K562 (cell line): ENCODE data around the gene NMT2. TPM values are rescaled to one million over a fixed set of nuclear protein-coding genes. Genes with fewer than 3 reads are reported as not detected.

Source experiments
- ARID4B ChIP-seq: sonication (generic); formaldehyde crosslinking; IDR thresholded peaks from 2 replicates; pipeline ENCODE4 v1.8.0; 2022; ENCODE audit warnings: mild to moderate bottlenecking, missing genetic modification reagents
- CC2D1A ChIP-seq: fragments of 450-650 bp; IDR thresholded peaks from 2 replicates; pipeline ENCODE4 v1.6.1; 2017; ENCODE audit warnings: mild to moderate bottlenecking
- CTBP1 ChIP-seq: fragments of 450-650 bp; IDR thresholded peaks from 2 replicates; pipeline ENCODE4 v1.6.1; 2016; ENCODE audit warnings: borderline replicate concordance
- CTCF ChIP-seq, 3 experiments: IDR thresholded peaks in 2 of 3; conservative IDR thresholded peaks in 1 of 3; 2 replicates each; pipeline ENCODE4 v1.5.1; 2011 to 2012; ENCODE audit warnings: low read length in 3 of 3, mild to moderate bottlenecking in 3 of 3, control low read depth in 2 of 3, improper control_type of control experiment in 1 of 3, inconsistent platforms in 1 of 3, low read depth in 1 of 3, mixed read lengths in 1 of 3, moderate library complexity in 1 of 3; ENCODE audit not compliant: insufficient read depth in 2 of 3
- CXXC5 ChIP-seq: fragments of 250-450 bp; sonication (Bioruptor Pico); IDR thresholded peaks from 2 replicates; pipeline ENCODE4 v1.8.0; 2022; ENCODE audit warnings: inconsistent platforms, mild to moderate bottlenecking, moderate library complexity
- DNMT1 ChIP-seq: fragments of 450-650 bp; IDR thresholded peaks from 2 replicates; pipeline ENCODE4 v1.6.1; 2016; ENCODE audit warnings: antibody characterized with exemption, mild to moderate bottlenecking
- ETS2 ChIP-seq: IDR thresholded peaks from 2 replicates; pipeline ENCODE4 v1.6.1; 2016; ENCODE audit warnings: borderline replicate concordance, missing genetic modification characterization, mild to moderate bottlenecking, moderate library complexity, missing compliant biosample characterization; ENCODE audit not compliant: poor library complexity, severe bottlenecking
- FUS ChIP-seq: fragments of 200-400 bp; formaldehyde crosslinking; optimal IDR thresholded peaks from 2 replicates; pipeline ENCODE3; 2017; ENCODE audit warnings: low read depth, low read length
- HLTF ChIP-seq: fragments of 450-650 bp; IDR thresholded peaks from 2 replicates; pipeline ENCODE4 v1.6.1; 2016
- HMG20B ChIP-seq: fragments of 250-450 bp; sonication (Bioruptor Pico); IDR thresholded peaks from 2 replicates; pipeline ENCODE4 v1.5.0; 2021; ENCODE audit warnings: mild to moderate bottlenecking
- HMGN3 ChIP-seq: IDR thresholded peaks from 2 replicates; pipeline ENCODE4 v1.6.1; 2011; ENCODE audit warnings: borderline replicate concordance, low read depth, mild to moderate bottlenecking, mixed read lengths, low read length; ENCODE audit not compliant: insufficient read length; ENCODE audit errors: extremely low read depth
- KDM5B ChIP-seq: fragments of 200-600 bp; sonication (generic); IDR thresholded peaks from 2 replicates; pipeline ENCODE4 v1.6.1; 2012; ENCODE audit warnings: low read depth, mild to moderate bottlenecking, moderate library complexity, low read length, control low read depth, inconsistent platforms; ENCODE audit not compliant: insufficient replicate concordance
- MTA3 ChIP-seq: fragments of 450-650 bp; formaldehyde crosslinking; IDR thresholded peaks from 2 replicates; pipeline ENCODE4 v1.6.1; 2017; ENCODE audit warnings: mild to moderate bottlenecking, borderline replicate concordance
- POLR2B ChIP-seq: fragments of 450-650 bp; IDR thresholded peaks from 2 replicates; pipeline ENCODE4 v1.6.1; 2018; ENCODE audit warnings: low read depth; ENCODE audit not compliant: partially characterized antibody
- RAD21 ChIP-seq, 2 experiments: fragments of 250-450 bp in 1 of 2; fragments of 450-650 bp in 1 of 2; sonication (Bioruptor Pico) in 1 of 2; formaldehyde crosslinking in 1 of 2; IDR thresholded peaks in 1 of 2; conservative IDR thresholded peaks in 1 of 2; 2 replicates each; pipeline versions ENCODE4 v1.4.0 to v1.8.0; 2020 to 2022; ENCODE audit warnings: mild to moderate bottlenecking in 2 of 2, moderate library complexity in 1 of 2
- RHOXF2B ChIP-seq: fragments of 250-450 bp; sonication (Bioruptor Pico); conservative IDR thresholded peaks from 2 replicates; pipeline ENCODE4 v1.5.1; 2021
- TAF7 ChIP-seq: fragments of 450-650 bp; IDR thresholded peaks from 2 replicates; pipeline ENCODE4 v1.6.1; 2016; ENCODE audit warnings: missing genetic modification characterization, missing compliant biosample characterization
- polyA plus RNA-seq, 8 experiments: library from polyadenylated mRNA; depleted of rRNA in 4 of 8; stranded (reverse) in 5 of 8; unstranded in 3 of 8; fragments of >200 nt; fragmentation: Nextera tagmentation in 2 of 8; fragmentation: Illumina TruSeq in 1 of 8; extraction: Ambion mirVana in 2 of 8; extraction: Trizol in 1 of 8; gene quantifications; 2 replicates each; pipeline versions ENCODE4 v1.2.1 to v1.2.3, GENCODE V29; 2011 to 2014; ENCODE audit warnings: inconsistent platforms in 1 of 8, missing spikeins in 1 of 8
- total RNA-seq, 7 experiments: library from RNA; depleted of rRNA in 6 of 7; stranded (reverse); fragments of >200 nt in 6 of 7; fragmentation: Illumina TruSeq in 2 of 7; extraction: Trizol in 2 of 7; gene quantifications; 2 replicates each; pipeline versions ENCODE4 v1.2.1 to v1.2.3, GENCODE V29; 2011 to 2021; ENCODE audit warnings: low replicate concordance in 1 of 7
- TF ChIP-seq, protein P1 (sequence below): fragments of 250-450 bp; sonication (Bioruptor Pico); IDR thresholded peaks from 2 replicates; pipeline ENCODE4 v1.4.0; 2020; ENCODE audit warnings: mild to moderate bottlenecking
- TF ChIP-seq, protein P2 (sequence below): sonication (generic); formaldehyde crosslinking; IDR thresholded peaks from 2 replicates; pipeline ENCODE4 v1.5.0; 2020; ENCODE audit warnings: missing genetic modification reagents

Gene NMT2
- total and polyA plus RNA-seq, 9 of the 15 experiments (the other 6 are each of a cell fraction or from before 2014, with no cell fraction given) = 5.2 to 15.9 (median 10.8) TPM

DNA sequence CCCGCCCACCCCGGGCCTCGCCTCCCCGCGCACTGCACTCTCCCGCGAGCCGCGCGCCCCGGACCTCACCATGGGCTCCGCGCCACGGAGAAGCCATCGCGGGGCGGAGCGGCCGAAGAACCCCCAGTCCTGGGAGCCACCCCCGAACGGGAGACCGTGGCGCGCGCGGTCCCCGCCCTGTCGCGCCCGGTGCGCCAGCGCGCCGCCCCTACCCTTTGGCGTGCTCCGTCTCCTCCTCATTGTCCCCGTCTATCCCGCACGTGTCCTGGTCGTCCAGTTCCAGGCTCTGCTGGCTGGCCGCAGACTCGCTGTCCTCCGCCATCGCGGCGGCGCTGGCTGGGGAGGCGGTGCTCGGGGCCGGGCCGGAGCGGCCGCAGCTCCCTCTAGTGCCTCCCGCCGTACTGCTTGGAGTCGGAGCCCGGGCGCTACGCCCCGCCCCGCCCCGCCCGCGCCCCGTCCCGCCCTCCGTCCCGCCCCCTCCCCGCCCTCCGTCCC, at the start of gene NMT2 (continued):
- TF ChIP-seq, protein P1, sequence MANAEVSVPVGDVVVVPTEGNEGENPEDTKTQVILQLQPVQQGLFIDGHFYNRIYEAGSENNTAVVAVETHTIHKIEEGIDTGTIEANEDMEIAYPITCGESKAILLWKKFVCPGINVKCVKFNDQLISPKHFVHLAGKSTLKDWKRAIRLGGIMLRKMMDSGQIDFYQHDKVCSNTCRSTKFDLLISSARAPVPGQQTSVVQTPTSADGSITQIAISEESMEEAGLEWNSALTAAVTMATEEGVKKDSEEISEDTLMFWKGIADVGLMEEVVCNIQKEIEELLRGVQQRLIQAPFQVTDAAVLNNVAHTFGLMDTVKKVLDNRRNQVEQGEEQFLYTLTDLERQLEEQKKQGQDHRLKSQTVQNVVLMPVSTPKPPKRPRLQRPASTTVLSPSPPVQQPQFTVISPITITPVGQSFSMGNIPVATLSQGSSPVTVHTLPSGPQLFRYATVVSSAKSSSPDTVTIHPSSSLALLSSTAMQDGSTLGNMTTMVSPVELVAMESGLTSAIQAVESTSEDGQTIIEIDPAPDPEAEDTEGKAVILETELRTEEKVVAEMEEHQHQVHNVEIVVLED (CRISPR knock-in tag) = 0 out of 2 replicates have a peak, but pooled peaks have one; percentile 5
- TF ChIP-seq TAF7 (tag) (peak; percentile 52; the same call in 1 of the 2 replicates), HLTF (peak; percentile 46; the same call in 1 of the 2 replicates), ETS2 (tag) (no peak), CXXC5 (CRISPR knock-in tag) (peak; percentile 80), MTA3 (peak; percentile 43; the same call in 1 of the 2 replicates), KDM5B (peak; percentile 92), ARID4B (peak; percentile 78), DNMT1 (no peak), HMG20B (CRISPR knock-in tag) (no peak), CC2D1A (no peak), FUS (peak; percentile 44), CTCF (IDR thresholded peaks at IDR 0.05 in 2 of 3, conservative IDR thresholded peaks at IDR 0.05 in 1 of 3; ENCODE audit: insufficient read depth in 2 of 3, low read depth in 1 of 3, low read length in 3 of 3) (peak in 2 of 3 experiments; percentile 53 to 74; a peak in 4 of 6 replicates), HMGN3 (peak; percentile 79), RHOXF2B (CRISPR knock-in tag) (peak; percentile 81; the same call in 1 of the 2 replicates), CTBP1 (peak; percentile 66), POLR2B (peak; percentile 75), RAD21 (CRISPR knock-in tag; conservative IDR thresholded peaks at IDR 0.05 in 1 of 2, IDR thresholded peaks at IDR 0.05 in 1 of 2) (peak in 1 of 2 experiments; percentile 38; a peak in 3 of 4 replicates)
- TF ChIP-seq, protein P2, sequence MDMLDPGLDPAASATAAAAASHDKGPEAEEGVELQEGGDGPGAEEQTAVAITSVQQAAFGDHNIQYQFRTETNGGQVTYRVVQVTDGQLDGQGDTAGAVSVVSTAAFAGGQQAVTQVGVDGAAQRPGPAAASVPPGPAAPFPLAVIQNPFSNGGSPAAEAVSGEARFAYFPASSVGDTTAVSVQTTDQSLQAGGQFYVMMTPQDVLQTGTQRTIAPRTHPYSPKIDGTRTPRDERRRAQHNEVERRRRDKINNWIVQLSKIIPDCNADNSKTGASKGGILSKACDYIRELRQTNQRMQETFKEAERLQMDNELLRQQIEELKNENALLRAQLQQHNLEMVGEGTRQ (CRISPR knock-in tag) = peak; percentile 45
